IPS-20b (cell line): Measurements from ENCODE around the gene TMOD3.
A peak's percentile ranks its signal among the peaks of the same experiment; 100 is the strongest.
"Not testable (repeated sequence)": the region's sequence is repeated elsewhere in the genome, so short reads cannot be mapped to it uniquely, and the experiment has no call there.

Source experiments
- H3K27ac ChIP-seq: one replicate; pipeline ENCODE4 v1.5.1; 2013; ENCODE audit warnings: low read length
- H3K27me3 ChIP-seq: 2 replicates; pipeline ENCODE4 v1.6.1; 2013; ENCODE audit warnings: mild to moderate bottlenecking, low read length, inconsistent platforms; ENCODE audit not compliant: insufficient read depth
- H3K36me3 ChIP-seq: 2 replicates; pipeline ENCODE4 v1.6.1; 2013; ENCODE audit warnings: low read depth, mild to moderate bottlenecking, inconsistent platforms, low read length, moderate library complexity; ENCODE audit not compliant: insufficient read depth
- H3K4me1 ChIP-seq: 2 replicates; pipeline ENCODE4 v1.6.1; 2013; ENCODE audit warnings: mild to moderate bottlenecking, control low read depth, inconsistent platforms, low read length, moderate library complexity; ENCODE audit not compliant: insufficient read depth
- H3K4me3 ChIP-seq: 2 replicates; pipeline ENCODE4 v1.5.1; 2013; ENCODE audit warnings: mild to moderate bottlenecking, low read length, inconsistent platforms
- H3K9ac ChIP-seq: 2 replicates; pipeline ENCODE4 v1.6.1; 2013; ENCODE audit warnings: low read depth, mild to moderate bottlenecking, inconsistent platforms, low read length, moderate library complexity
- H3K9me3 ChIP-seq: 2 replicates; pipeline ENCODE4 v1.6.1; 2013; ENCODE audit warnings: mild to moderate bottlenecking, low read depth, low read length, inconsistent platforms; ENCODE audit not compliant: insufficient read depth

The TMOD3 gene

DNA sequence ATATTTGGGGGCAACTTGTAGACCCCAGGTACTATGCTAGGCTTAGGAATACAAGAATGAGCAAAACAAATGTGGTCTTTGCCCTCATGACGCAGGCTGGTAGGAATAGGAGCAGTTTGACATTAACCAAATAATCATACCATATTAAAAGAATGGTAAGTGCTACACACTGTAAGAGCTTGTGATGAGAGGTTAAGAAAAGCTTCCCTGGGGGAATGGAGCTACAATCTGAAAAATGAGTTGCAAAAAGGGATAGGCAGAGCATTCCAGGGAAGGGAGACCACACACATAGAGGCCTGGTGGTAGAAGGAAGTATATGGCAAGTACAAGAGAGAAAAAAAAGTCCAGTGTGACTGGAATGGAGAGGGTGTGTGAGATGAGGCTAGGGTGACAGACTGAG lies 37.3 kb downstream of the TMOD3 start:
- Histone ChIP-seq H3K36me3 (peaks cover 39% of the 10 kb centered on the region), H3K27ac (no peak overlapping the region), H3K27me3 (no peaks in the 10 kb centered on the region), H3K4me1 (peaks cover 8% of the 10 kb centered on the region), H3K9me3 (no peaks in the 10 kb centered on the region), H3K4me3 (no peak overlapping the region), H3K9ac (no peak overlapping the region)

GRCh38 chr15:51869060-51869421 lies 39.6 kb downstream of the TMOD3 start:
- H3K36me3 ChIP-seq = peaks cover 39% of the 10 kb centered on the region

DNA sequence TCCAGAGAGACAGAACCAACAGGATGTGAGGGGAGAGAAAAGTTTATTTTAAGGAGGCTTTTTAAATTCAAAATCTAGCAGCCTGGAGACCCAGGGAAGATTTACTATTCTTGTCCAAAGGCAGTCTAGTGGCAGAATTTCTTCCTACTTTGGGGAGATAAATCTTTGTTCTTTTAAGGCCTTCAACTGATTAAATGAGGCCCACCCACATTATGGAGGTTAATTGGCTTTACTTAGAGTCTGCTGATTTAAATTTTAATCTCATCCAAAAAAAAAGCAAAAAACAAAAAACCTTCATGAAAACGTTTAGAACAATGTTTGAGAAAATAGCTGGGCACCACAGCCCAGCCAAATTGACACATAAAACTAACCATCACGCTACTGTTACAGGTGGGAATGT lies 41.3 kb downstream of the TMOD3 start:
- Histone ChIP-seq H3K9ac (no peak overlapping the region), H3K4me1 (peaks cover 2% of the 10 kb centered on the region; the same call in 1 of the 2 replicates), H3K9me3 (no peaks in the 10 kb centered on the region), H3K27me3 (no peaks in the 10 kb centered on the region), H3K36me3 (peaks cover 35% of the 10 kb centered on the region), H3K4me3 (no peak overlapping the region), H3K27ac (no peak overlapping the region)

More at GRCh38 chr15:51869060-51869421, 39.6 kb downstream of the TMOD3 start:
- peaks cover 8% of the 10 kb centered on the region for H3K4me1 ChIP-seq
- no peaks in the 10 kb centered on the region for H3K27me3 ChIP-seq
- H3K9me3 ChIP-seq = no peaks in the 10 kb centered on the region
- H3K4me3 ChIP-seq = no peak overlapping the region
- H3K27ac ChIP-seq = no peak overlapping the region
- H3K9ac ChIP-seq = no peak overlapping the region

GRCh38 chr15:51874751-51875644 lies 45.5 kb downstream of the TMOD3 start:
- Histone ChIP-seq H3K9ac (no peak overlapping the region), H3K27me3 (no peaks in the 10 kb centered on the region), H3K27ac (peak overlapping the region; percentile 32), H3K4me1 (0 out of 2 replicates have a peak, but pooled peaks cover 2% of the 10 kb centered on the region), H3K4me3 (no peak overlapping the region), H3K9me3 (no peaks in the 10 kb centered on the region), H3K36me3 (peaks cover 21% of the 10 kb centered on the region)

DNA sequence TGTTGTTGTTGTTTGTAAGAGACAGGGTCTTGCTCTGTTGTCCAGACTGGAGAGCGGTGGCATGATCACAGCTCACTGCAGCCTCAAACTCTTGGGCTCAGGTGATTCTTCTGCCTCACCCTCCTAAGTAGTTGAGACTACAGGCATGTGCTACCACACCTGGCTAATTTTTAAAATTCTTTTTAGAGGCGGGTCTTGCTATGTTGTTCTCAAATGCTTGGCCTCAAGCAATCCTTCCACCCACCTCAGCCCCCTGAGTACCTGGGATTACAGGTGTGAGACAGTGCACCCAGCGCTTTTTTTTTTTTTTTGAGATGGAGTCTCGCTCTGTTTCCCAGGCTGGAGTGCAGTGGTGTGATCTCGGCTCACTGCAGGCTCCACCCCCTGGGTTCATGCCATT lies 46.7 kb downstream of the TMOD3 start:
- H3K9me3 ChIP-seq = no peaks in the 10 kb centered on the region
- H3K27ac ChIP-seq = no peak overlapping the region
- H3K36me3 ChIP-seq = peaks cover 12% of the 10 kb centered on the region
- H3K4me3 ChIP-seq = no peak overlapping the region
- 0 out of 2 replicates have a peak, but pooled peaks cover 2% of the 10 kb centered on the region for H3K4me1 ChIP-seq
- no peaks in the 10 kb centered on the region for H3K27me3 ChIP-seq
- H3K9ac ChIP-seq = no peak overlapping the region

DNA sequence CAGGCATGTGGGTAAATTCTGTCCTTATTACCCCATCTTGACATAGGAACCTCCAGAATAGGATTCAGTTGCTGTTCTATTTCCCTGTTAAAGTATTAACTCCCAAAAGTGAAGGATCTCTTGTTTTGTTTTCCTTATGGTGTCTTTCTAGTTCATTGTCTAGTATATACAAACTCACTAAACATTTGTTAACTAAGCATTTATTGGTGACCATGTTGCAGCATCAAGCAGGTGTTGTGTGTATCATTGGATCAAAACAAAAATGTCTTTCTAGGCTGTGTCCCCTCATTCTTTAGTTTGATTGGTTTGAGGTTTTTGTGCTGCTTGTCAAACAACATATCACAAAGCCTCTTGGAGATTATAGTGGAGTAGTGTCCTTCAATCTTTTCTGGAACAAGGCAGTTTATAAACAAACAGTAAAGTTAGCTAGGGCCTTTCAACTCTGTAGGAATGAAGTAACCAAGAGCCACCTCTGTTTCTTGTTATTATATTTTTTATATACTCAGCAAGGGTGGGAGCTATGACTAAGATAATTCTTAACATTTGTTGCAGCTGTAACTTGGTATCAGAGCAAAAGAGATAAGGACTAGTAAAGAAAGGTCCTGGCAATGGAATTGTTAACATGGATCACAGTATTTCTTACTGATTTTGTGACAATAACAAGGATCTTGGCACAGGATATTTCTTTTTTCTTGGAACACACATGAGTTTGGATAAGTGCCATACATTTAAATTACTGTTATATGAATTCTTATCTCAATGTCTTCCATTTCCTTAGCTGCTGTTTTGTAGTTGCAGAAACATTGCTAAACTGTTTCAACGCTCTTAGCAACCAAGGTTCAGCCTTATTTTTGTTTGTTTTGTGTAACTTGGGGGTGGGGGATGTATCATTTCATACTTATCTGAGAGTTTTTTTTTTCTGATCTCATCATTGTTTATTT lies 49.3 kb downstream of the TMOD3 start:
- H3K4me1 ChIP-seq = 0 out of 2 replicates have a peak, but pooled peaks cover 2% of the 10 kb centered on the region
- H3K9ac ChIP-seq = no peak overlapping the region
- H3K9me3 ChIP-seq = no peaks in the 10 kb centered on the region
- H3K27me3 ChIP-seq = no peaks in the 10 kb centered on the region
- H3K36me3 ChIP-seq = 0 out of 2 replicates have a peak, but pooled peaks cover 3% of the 10 kb centered on the region
- no peak overlapping the region for H3K4me3 ChIP-seq
- no peak overlapping the region for H3K27ac ChIP-seq

DNA sequence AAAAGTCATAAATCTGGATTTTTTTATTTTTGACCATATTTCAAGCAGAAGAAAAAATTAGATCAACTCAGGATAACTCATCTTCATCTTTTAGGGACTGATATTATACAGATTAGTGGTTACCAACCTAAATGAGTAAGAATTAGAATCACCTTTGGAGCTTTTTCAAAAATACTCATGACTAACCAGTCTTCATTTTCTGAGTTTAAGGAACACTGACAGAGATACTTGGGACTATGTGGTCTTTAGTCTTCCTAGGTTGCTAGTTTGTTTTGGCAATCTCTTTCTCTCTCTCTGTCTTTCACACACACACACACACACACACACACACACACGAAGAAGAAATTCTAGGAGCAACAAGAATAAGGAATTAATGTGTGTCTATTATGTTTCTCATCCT lies 50.1 kb downstream of the TMOD3 start:
- Histone ChIP-seq H3K9ac (no peak overlapping the region), H3K27ac (no peak overlapping the region), H3K4me1 (no peaks in the 10 kb centered on the region), H3K36me3 (0 out of 2 replicates have a peak, but pooled peaks cover 3% of the 10 kb centered on the region), H3K4me3 (no peak overlapping the region), H3K9me3 (no peaks in the 10 kb centered on the region), H3K27me3 (no peaks in the 10 kb centered on the region)

DNA sequence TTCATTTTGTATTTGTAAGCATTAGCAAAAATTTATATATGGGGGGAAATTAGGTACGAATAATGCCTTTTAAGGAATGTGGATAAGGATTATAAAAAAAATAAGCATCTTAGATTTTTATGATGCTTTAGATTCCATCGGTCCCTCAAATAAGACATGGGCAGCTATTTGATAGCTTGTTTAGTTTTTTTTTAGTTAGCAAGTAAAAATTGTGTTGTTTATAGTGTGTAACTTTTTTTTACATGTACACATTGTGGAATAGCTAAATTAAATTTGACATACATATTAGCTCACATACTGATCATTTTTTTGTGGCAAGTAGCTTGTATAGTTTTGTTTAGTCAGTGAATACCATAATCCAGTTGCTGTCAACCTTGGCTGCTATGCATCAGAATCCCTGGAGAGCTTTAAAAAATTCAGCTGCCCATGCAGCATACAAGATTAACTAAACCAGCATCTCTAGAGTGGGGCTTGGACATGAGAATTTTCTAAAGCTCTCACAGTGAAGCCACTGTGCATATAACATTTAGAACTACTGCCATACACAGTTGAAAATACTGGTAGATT lies 53.9 kb downstream of the TMOD3 start:
- Histone ChIP-seq H3K36me3 (no peaks in the 10 kb centered on the region), H3K4me1 (no peaks in the 10 kb centered on the region), H3K27ac (no peak overlapping the region), H3K27me3 (no peaks in the 10 kb centered on the region), H3K9ac (no peak overlapping the region), H3K9me3 (no peaks in the 10 kb centered on the region), H3K4me3 (no peak overlapping the region)

GRCh38 chr15:51884041-51884440 lies 54.6 kb downstream of the TMOD3 start:
- Histone ChIP-seq H3K27me3 (no peaks in the 10 kb centered on the region), H3K9ac (no peak overlapping the region), H3K27ac (no peak overlapping the region), H3K36me3 (no peaks in the 10 kb centered on the region), H3K4me3 (no peak overlapping the region), H3K9me3 (no peaks in the 10 kb centered on the region), H3K4me1 (no peaks in the 10 kb centered on the region)

- Histone ChIP-seq H3K27ac (no peak overlapping the region), H3K4me3 (no peak overlapping the region), H3K9me3 (no peaks in the 10 kb centered on the region), H3K9ac (no peak overlapping the region), H3K4me1 (no peaks in the 10 kb centered on the region), H3K36me3 (no peaks in the 10 kb centered on the region), H3K27me3 (no peaks in the 10 kb centered on the region)
These were observed 55.2 kb downstream of the TMOD3 start for GRCh38 chr15:51884517-51885236.

DNA sequence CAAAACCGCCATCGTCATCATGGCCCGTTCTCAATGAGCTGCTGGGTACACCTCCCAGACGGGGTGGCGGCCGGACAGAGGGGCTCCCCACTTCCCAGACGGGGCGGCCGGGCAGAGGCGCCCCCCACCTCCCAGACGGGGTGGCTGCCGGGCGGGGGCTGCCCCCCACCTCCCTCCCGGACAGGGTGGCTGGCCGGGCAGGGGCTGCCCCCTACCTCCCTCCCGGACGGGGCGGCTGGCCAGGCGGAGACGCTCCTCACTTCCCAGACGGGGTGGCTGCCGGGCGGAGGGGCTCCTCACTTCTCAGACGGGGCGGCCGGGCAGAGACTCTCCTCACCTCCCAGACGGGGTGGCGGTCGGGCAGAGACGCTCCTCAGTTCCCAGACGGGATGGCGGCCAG lies 56.3 kb downstream of the TMOD3 start:
- H3K4me3 ChIP-seq, H3K27me3 ChIP-seq, H3K36me3 ChIP-seq, H3K27ac ChIP-seq, H3K9ac ChIP-seq, H3K9me3 ChIP-seq, H3K4me1 ChIP-seq: not testable (repeated sequence)
